Smooth muscle cell (in vitro differentiated cells): ENCODE data around the gene CIAO2B. TPM values are rescaled to one million over a fixed set of nuclear protein-coding genes. Genes with fewer than 3 reads are reported as not detected.

Source experiments
- DNase-seq: peaks from one replicate; lab custom pipeline; 2025; ENCODE audit not compliant: unreplicated experiment; lab: John Stamatoyannopoulos, UW
- H2AFZ ChIP-seq: fragments of 200-600 bp; sonication (generic); 2 replicates; pipeline ENCODE4 v1.6.0; 2016; ENCODE audit warnings: antibody characterized with exemption, low read depth, mild to moderate bottlenecking
- H3F3A ChIP-seq: fragments of 200-600 bp; sonication (generic); 2 replicates; pipeline ENCODE4 v1.6.0; 2017; ENCODE audit warnings: antibody characterized with exemption, low read depth
- H3K27ac ChIP-seq: fragments of 200-600 bp; sonication (generic); 2 replicates; pipeline ENCODE4 v1.5.1; 2016; ENCODE audit warnings: low read depth, mild to moderate bottlenecking
- H3K27me3 ChIP-seq: fragments of 200-600 bp; sonication (generic); 2 replicates; pipeline ENCODE4 v1.6.1; 2016; ENCODE audit warnings: low read depth, mild to moderate bottlenecking
- H3K36me3 ChIP-seq: fragments of 200-600 bp; sonication (generic); 2 replicates; pipeline ENCODE4 v1.5.1; 2016; ENCODE audit warnings: low read depth
- H3K4me1 ChIP-seq: fragments of 200-600 bp; sonication (generic); 2 replicates; pipeline ENCODE4 v1.5.1; 2016; ENCODE audit warnings: low read depth
- H3K4me2 ChIP-seq: fragments of 200-600 bp; sonication (generic); 2 replicates; pipeline ENCODE4 v1.6.0; 2016; ENCODE audit warnings: mild to moderate bottlenecking
- H3K4me3 ChIP-seq: fragments of 200-600 bp; sonication (generic); 2 replicates; pipeline ENCODE4 v1.5.1; 2016; ENCODE audit warnings: mild to moderate bottlenecking
- H3K79me2 ChIP-seq: fragments of 200-600 bp; sonication (generic); 2 replicates; pipeline ENCODE4 v1.6.0; 2016; ENCODE audit warnings: low read depth, mild to moderate bottlenecking
- H3K9ac ChIP-seq: fragments of 200-600 bp; sonication (generic); 2 replicates; pipeline ENCODE4 v1.6.0; 2016; ENCODE audit warnings: low read depth
- H3K9me3 ChIP-seq: fragments of 200-600 bp; sonication (generic); replicated peaks from 2 replicates; pipeline ENCODE4 v1.5.1; 2016; ENCODE audit warnings: low read depth
- H4K20me1 ChIP-seq: fragments of 200-600 bp; sonication (generic); 2 replicates; pipeline ENCODE4 v1.6.0; 2016; ENCODE audit warnings: low read depth
- CTCF ChIP-seq: fragments of 200-600 bp; sonication (generic); IDR thresholded peaks from 2 replicates; pipeline ENCODE4 v1.5.1; 2017; ENCODE audit warnings: borderline replicate concordance, mild to moderate bottlenecking, antibody characterized with exemption; ENCODE audit not compliant: insufficient read depth, poor library complexity, severe bottlenecking
- WGBS: methylation state at CpG from one replicate; pipeline ENCODE4 v1.1.7; 2016; ENCODE audit warnings: low lambda C conversion rate; 5-methylcytosine and 5-hydroxymethylcytosine counted together
- polyA plus RNA-seq: library from polyadenylated mRNA; unstranded; fragments of >200 nt; fragmentation: Nextera tagmentation; extraction: Ambion mirVana; gene quantifications from 2 replicates; pipeline ENCODE4 v1.2.1, GENCODE V29; 2016
- total RNA-seq: library from RNA; depleted of rRNA; stranded (reverse); fragments of >200 nt; gene quantifications from 2 replicates; pipeline ENCODE4 v1.2.3, GENCODE V29; 2014

Gene CIAO2B
- total and polyA plus RNA-seq, 2 experiments from 2014 or later, result 141 to 173 TPM

GRCh38 chr16:66906916-66907836 is 27.0 kb downstream of the CIAO2B start:
- H3K4me2 ChIP-seq, result no peak overlapping the region
- no peaks in the 10 kb centered on the region for H4K20me1 ChIP-seq
- peaks cover 11% of the 10 kb centered on the region for H3K4me1 ChIP-seq
- no peaks in the 10 kb centered on the region for H3K27me3 ChIP-seq
- H3F3A ChIP-seq, result no peaks in the 10 kb centered on the region
- TF ChIP-seq CTCF, result no peak
- H3K79me2 ChIP-seq, result no peaks in the 10 kb centered on the region
- DNase-seq, result no peak
- no peak overlapping the region for H3K9ac ChIP-seq
- 73% methylated on average over 7 of the region's 7 CpGs for WGBS
- no peak overlapping the region for H2AFZ ChIP-seq
- no peaks in the 10 kb centered on the region for H3K9me3 ChIP-seq
- H3K36me3 ChIP-seq, result no peaks in the 10 kb centered on the region
- H3K27ac ChIP-seq, result no peak overlapping the region
- H3K4me3 ChIP-seq, result no peak overlapping the region

- H2AFZ ChIP-seq, result no peak overlapping the region
- peak overlapping the region; percentile 89 for H3K9ac ChIP-seq
Observed at GRCh38 chr16:66905633-66906539, 28.3 kb downstream of the CIAO2B start.

GRCh38 chr16:66904846-66905632 is 29.2 kb downstream of the CIAO2B start:
- Histone ChIP-seq H4K20me1 (no peaks in the 10 kb centered on the region), H3K4me3 (no peak overlapping the region), H3K79me2 (no peaks in the 10 kb centered on the region), H3K9ac (peak overlapping the region; percentile 89), H3K4me1 (peaks cover 11% of the 10 kb centered on the region), H3F3A (no peaks in the 10 kb centered on the region), H3K4me2 (peak overlapping the region; percentile 77), H3K27me3 (no peaks in the 10 kb centered on the region), H3K36me3 (no peaks in the 10 kb centered on the region), H3K27ac (peak overlapping the region; percentile 97), H2AFZ (no peak overlapping the region), H3K9me3 (no peaks in the 10 kb centered on the region)
- no peak for TF ChIP-seq CTCF
- WGBS, result 37% methylated on average over 16 of the region's 16 CpGs
- no peak for DNase-seq

More at GRCh38 chr16:66905633-66906539, 28.3 kb downstream of the CIAO2B start:
- TF ChIP-seq CTCF, result no peak
- H3K9me3 ChIP-seq, result no peaks in the 10 kb centered on the region
- H4K20me1 ChIP-seq, result no peaks in the 10 kb centered on the region
- H3K27ac ChIP-seq, result peak overlapping the region; percentile 97
- no peaks in the 10 kb centered on the region for H3K79me2 ChIP-seq
- no peaks in the 10 kb centered on the region for H3K27me3 ChIP-seq
- H3K4me2 ChIP-seq, result peak overlapping the region; percentile 77
- no peaks in the 10 kb centered on the region for H3K36me3 ChIP-seq
- no peaks in the 10 kb centered on the region for H3F3A ChIP-seq
- no peak overlapping the region for H3K4me3 ChIP-seq
- DNase-seq, result no peak
- 70% methylated on average over 11 of the region's 11 CpGs for WGBS
- H3K4me1 ChIP-seq, result peaks cover 11% of the 10 kb centered on the region
